ENCODE measurements around the gene NUDT8.
"Not testable (repeated sequence)": the region's sequence is repeated elsewhere in the genome, so short reads cannot be mapped to it uniquely, and the experiment has no call there.

Gene NUDT8

GRCh38 chr11:67610302-67610868, 19.4 kb downstream of the NUDT8 start:
- DNase-seq, result no peak

DNA sequence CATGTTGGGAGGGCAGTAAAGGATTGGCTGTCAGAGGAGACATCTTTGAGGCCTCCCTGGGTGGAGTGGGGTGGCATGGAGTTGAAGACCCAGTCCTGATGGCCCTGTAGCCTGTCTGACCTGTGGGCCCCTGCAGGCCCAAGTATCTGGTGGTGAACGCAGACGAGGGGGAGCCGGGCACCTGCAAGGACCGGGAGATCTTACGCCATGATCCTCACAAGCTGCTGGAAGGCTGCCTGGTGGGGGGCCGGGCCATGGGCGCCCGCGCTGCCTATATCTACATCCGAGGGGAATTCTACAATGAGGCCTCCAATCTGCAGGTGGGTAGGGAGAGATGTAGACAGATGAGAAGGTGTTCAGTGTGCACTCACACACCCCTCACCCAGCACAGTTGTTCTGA, 20.4 kb downstream of the NUDT8 start:
- DNase-seq, result no peak

DNA sequence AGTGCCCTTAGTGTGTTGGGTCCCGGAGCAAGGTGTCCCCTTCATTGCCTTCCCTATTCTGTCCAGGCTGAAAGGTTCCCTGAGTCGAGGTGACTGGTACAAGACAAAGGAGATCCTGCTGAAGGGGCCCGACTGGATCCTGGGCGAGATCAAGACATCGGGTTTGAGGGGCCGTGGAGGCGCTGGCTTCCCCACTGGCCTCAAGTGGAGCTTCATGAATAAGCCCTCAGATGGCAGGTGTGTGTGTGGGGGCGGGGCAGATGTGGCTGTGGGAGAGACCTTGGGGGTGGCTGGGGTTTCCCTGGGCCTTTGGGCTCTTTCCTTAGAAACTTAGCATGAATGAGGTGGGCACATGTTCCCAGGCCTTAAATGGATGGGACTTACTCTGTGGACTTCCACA, 21.3 kb downstream of the NUDT8 start:
- no peak for DNase-seq

DNA sequence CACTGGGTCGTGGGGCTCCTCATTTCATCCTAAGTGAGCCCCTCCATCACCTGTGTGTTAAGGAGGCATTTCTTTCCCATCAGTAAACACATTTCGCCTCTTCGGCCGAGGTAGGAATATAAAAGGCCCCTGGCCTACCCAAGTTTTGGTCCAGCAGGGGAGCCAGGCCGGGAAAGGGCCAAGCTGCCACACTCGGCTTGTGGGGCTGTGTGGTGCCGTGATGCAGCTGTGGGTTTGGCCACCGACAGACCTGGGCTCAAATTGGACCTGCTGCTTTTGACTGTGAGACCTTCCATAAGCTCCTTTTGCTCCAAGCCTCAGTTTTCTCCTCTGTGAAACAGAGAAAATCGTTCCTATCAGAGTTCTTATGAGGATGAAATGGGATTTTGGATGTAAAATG, 22.2 kb downstream of the NUDT8 start:
- DNase-seq, result no peak

DNA sequence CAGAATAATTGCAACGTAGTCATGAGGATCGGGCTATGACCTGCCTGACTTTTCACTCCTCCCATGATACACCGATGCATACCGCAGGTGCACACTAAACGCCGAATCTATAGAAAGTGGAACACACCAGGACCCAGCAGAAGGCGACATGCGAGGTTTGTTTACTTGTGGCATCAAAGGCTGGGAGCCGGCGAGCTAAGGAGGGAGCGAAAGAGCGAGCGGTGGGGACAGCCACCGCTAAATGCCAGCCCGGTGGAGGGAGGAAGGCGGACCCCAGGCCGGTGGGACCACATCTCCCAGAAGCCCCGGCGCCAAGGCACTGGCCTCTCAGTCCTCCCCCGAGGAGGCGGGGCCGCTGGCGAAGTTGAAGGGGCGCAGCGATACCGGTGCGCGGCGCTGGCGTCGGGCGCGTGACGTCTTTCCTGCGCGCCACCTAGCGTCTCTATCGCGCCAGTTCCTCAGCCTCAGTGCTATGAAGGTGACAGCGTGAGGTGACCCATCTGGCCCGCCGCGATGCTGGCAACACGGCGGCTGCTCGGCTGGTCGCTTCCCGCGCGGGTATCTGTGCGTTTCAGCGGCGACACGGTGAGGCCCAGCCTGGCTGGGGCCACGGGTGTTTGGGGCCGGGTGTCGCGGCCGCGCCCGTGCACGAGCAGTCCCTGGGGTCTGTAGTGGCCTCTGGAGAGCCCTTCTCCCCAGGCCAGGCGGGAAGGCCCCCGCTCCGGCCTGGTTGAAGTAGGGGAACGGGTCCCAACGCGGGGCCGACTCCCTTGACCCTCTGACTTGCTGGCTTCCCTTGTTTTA, 23.0 kb downstream of the NUDT8 start, which contains the start of gene NDUFV1:
Gene NDUFV1, plus strand, starts transcription at position 445 of the 804 bp plus-strand sequence. Its CDS starts 69 bp downstream, at position 514.
- DNase-seq, result peak; percentile 90

GRCh38 chr11:67606093-67606491, 23.6 kb downstream of the NUDT8 start:
- DNase-seq, result no peak

GRCh38 chr11:67605231-67606011, 24.3 kb downstream of the NUDT8 start:
- DNase-seq, result no peak

DNA sequence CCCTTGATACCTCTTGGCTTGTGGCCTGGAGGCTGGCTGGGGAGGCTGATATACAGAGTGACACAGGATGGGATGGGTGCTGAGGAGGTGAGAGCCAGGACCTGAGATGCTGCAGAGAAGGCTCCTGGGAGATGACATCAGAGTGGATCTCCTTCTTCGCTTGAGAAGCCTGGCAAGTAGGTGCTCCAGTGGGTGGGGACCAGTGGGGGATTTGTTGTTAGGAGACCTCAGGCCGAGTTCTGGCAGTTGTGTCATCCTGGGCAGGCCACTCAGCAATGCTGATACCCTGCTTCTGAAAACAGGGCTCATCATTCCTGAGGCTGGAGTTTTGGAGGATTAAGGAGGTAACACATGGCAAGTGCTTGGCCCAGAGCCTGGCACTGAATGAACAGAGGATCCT, 24.9 kb downstream of the NUDT8 start:
- DNase-seq, result no peak

GRCh38 chr11:67604119-67604518, 25.6 kb downstream of the NUDT8 start:
- not testable (repeated sequence) for DNase-seq

GRCh38 chr11:67601098-67601497, 28.6 kb downstream of the NUDT8 start:
- no peak for DNase-seq

DNA sequence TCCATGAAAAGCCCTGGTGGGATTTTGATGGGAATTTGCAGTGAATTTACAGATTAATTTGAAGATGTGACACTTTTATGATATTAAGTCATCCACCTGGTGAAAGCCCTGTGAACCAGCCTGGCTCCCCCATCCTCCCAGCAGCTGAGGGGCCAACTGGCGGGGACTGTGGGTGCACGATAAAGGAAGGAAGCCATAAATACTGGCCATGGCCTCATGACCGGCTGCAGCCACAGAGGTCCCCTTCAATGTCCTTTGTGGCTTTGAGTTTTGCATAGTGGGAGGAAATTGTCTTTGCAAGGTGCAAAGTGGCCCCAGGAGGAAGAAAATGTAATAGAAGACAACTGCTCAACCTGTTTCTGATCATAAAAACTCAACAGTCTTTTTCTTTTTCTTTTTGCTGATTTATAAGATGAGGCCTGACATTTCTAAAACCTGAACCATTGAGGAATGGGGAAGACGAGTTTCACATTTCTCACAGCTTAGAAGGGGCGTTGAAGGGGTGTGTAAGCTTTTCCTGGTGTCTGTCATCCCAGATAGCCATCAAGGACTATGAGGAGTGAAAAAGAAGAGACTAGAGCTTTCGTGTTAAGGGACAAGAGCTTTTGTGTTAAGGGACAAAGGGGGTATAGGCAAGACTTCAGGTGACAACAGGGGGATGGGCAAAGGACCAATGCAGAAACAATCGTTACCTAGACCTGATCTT, 29.3 kb downstream of the NUDT8 start:
- DNase-seq, result peak; percentile 63

GRCh38 chr11:67599149-67599548, 30.6 kb downstream of the NUDT8 start:
- no peak for DNase-seq

- not testable (repeated sequence) for DNase-seq
These were observed 31.8 kb downstream of the NUDT8 start for GRCh38 chr11:67597963-67598362.

GRCh38 chr11:67597458-67597857, 32.3 kb downstream of the NUDT8 start:
- DNase-seq, result not testable (repeated sequence)

DNA sequence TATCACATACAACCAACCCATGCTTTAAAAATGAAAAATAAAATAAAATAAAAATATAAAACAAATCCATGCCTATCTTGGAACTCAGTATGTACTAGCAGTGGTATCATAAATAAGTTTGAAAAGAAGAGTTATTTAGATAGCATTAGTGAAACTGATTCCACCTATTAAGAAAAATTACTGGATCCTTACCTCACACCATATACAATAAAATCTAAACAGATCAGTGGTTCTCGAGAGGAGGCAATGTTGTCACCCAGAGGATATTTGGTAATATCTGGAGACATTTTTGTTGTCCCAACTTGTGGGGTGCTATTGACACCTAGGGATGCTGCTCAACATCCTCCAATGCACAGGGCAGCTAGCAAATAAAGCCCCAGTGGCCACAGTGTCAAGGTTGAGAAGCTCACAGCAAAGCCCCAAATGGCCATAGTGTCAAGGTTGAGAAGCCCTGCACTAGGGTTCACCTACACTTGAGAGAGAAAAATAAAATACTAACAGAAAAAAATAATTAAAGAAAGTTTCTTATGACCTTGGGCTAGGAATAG, 32.9 kb downstream of the NUDT8 start:
- no peak for DNase-seq

DNA sequence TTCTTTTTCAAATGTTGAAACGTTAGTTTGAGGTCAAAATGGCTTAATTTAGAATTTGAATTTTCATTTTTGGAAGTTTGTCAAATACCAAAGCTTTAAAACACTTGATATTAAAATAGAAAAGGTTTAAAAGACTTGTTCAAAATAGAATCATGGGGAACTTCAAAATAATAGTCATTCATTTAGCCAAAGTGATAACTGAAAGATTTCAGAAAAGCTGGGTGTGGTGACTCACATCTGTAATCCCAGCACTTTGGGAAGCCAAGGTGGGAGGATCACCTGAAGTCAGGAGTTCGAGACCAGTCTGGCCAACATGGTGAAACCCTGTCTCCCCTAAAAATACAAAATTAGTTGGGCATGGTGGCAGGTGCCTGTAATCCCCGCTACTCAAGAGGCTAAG, 35.3 kb downstream of the NUDT8 start:
- DNase-seq, result no peak

DNA sequence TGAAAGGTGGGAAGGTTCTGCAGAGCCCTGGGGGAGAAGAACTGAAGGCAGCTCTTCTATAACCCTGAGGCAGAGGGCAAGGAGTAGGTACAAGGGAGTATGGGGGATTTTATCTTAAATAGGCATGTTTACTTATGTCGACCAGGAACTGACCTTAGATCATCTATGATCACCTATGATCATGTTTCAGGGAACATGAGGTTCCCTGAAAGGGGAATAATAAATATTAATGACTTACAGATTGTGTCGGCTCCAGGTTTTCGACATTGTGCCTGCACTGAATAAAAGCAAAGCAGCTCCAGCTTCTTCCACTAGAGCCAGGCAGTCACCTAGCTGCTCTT, 36.2 kb downstream of the NUDT8 start:
- DNase-seq, result no peak

- DNase-seq, result no peak
These were observed 36.7 kb downstream of the NUDT8 start for GRCh38 chr11:67592880-67593564.

DNA sequence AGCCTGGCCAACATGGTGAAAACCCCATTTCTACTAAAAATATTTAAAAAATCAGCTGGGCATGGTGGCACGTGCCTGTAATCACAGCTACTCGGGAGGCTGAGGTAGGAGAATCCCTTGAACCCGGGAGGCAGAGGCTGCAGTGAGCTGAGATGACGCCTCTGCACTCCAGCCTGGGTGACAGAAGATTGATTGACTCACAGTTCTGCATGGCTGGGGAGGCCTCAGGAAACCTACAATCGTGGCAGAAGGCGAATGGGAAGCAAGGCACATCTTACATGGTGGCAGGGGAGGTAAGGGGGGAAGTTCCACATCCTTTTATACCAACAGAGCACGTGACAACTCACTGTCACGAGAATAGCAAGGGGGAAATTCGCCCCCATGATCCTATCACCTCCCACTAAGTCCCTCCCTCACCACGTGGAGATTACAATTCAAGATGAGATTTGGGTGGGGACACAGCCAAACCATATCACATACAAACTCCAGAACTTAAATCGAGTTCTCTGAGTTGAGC, 40.8 kb downstream of the NUDT8 start:
- DNase-seq, result not testable (repeated sequence)

DNA sequence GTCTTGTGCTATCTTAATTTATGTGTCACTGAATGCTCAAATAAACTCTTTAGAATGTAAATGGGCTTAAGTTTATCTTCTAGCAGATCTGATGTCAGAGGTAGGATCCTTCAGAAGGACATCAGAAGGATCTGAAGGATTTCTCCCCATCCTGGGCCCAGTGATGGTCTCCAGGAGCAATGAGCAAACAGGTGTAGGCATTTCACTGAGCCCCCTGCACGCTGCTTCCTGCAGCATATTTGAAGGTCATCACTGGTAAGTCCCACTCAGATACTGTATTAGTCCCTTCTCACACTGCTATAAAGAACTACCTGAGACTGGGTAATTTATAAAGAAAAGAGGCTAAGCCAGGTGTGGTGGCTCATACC, 41.6 kb downstream of the NUDT8 start:
- no peak for DNase-seq

DNA sequence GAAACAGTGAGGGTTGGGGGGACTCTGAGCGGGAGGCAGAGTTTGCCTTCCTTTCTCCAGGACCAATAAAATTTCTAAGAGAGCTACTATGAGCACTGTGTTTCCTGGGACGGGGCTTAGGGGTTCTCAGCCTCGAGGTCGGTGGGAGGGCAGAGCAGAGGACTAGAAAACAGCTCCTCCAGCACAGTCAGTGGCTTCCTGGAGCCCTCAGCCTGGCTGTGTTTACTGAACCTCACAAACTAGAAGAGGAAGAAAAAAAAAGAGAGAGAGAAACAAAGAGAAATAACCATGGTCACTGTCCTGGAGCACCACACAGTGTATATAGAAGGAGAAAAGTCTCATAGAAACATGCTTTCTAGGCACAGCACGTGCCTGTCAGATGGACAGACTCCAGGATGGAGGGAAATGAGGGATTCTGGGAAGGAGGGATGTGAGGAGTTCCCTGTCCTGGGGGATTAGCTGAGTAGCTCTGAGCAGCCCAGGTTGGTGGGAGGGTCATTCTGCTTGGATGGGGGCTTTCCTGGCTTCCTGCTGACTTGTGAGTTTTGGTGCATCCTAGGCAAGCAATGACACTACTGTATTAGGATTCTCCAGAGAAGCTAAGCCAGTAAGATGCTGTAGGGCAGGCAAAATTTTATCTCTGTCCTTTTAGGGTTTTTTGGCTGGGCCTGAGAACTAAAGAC, 43.0 kb downstream of the NUDT8 start:
- DNase-seq, result peak; percentile 13

DNA sequence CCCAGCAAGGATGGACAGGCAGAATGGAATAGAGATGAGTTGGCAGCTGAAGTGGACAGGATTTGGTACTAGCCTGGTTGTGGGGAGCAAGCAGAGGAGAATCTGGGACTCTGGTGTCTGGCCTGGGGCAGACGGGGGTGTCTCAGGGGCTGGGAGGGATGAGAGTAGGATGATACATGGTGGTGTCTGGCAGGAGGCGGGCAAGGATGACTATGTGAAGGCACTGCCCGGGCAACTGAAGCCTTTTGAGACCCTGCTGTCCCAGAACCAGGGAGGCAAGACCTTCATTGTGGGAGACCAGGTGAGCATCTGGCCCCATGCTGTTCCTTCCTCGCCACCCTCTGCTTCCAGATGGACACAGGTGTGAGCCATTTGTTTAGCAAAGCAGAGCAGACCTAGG, 43.8 kb downstream of the NUDT8 start:
- no peak for DNase-seq
